ENCODE results near the gene ZCCHC2. TPM values are rescaled to one million over a fixed set of nuclear protein-coding genes. Genes with fewer than 3 reads are reported as not detected.

Gene ZCCHC2
- polyA plus RNA-seq, 1 donor (not counting 4 experiments of a cell fraction or from before 2014, with no cell fraction given) = 12.9 TPM

GRCh38 chr18:62518460-62519375, 4.1 kb upstream of the ZCCHC2 start:
- no peak for DNase-seq (ENCODE audit: low read depth, low spot score)

GRCh38 chr18:62519684-62520083, 3.1 kb upstream of the ZCCHC2 start:
- Histone ChIP-seq H3K9ac (ENCODE audit: control insufficient read depth, extremely low read depth, insufficient read depth, low read length) (no peak overlapping the region), H3K4me2 (ENCODE audit: control insufficient read depth, extremely low read depth, insufficient read depth, low read depth, low read length) (no peak overlapping the region), H2AFZ (ENCODE audit: control insufficient read depth, low read length) (no peak overlapping the region), H3K79me2 (ENCODE audit: control insufficient read depth, insufficient read depth, low read length) (peaks cover 16% of the 10 kb centered on the region), H3K9me1 (ENCODE audit: control insufficient read depth, extremely low read depth, insufficient read depth, low read length) (no peaks in the 10 kb centered on the region), H3K9me3 (ENCODE audit: control insufficient read depth, low read depth, low read length) (no peaks in the 10 kb centered on the region), H3K4me1 (ENCODE audit: control insufficient read depth, extremely low read depth, insufficient read depth, low read length) (peaks cover 5% of the 10 kb centered on the region), H3K4me3 (ENCODE audit: control insufficient read depth in 2 of 3, extremely low read depth in 1 of 3, insufficient read depth in 2 of 3, low read depth in 1 of 3, low read length in 3 of 3) (no peak overlapping the region), H3K36me3 (ENCODE audit: control insufficient read depth in 2 of 2, extremely low read depth in 1 of 2, insufficient read depth in 2 of 2, low read length in 2 of 2) (no peaks in the 10 kb centered on the region), H4K20me1 (ENCODE audit: control insufficient read depth, extremely low read depth, insufficient read depth, low read length) (no peaks in the 10 kb centered on the region), H3K27me3 (ENCODE audit: control insufficient read depth, extremely low read depth, insufficient read depth, low read length) (no peaks in the 10 kb centered on the region), H3K27ac (ENCODE audit: control insufficient read depth, insufficient read depth, low read length) (no peak overlapping the region)
- dilution Hi-C loops (cut with MboI; ENCODE audit: extremely low pct_ligation_motif_present, low sequenced_read_pairs) = no loop called here
- no peak for DNase-seq (ENCODE audit: low read depth, low spot score)
- no peak for TF ChIP-seq CTCF (optimal IDR thresholded peaks at IDR 0.05 in 1 of 3, IDR thresholded peaks at IDR 0.05 in 1 of 3, conservative IDR thresholded peaks at IDR 0.05 in 1 of 3; ENCODE audit: extremely low read depth in 1 of 3, insufficient read depth in 2 of 3, low read length in 3 of 3)
- TF ChIP-seq EZH2 (IDR thresholded peaks at IDR 0.05; ENCODE audit: low read length) = no peak
- no peak for FAIRE-seq

More at GRCh38 chr18:62518460-62519375, 4.1 kb upstream of the ZCCHC2 start:
- no peak overlapping the region for H2AFZ ChIP-seq (ENCODE audit: control insufficient read depth, low read length)
- H3K27ac ChIP-seq (ENCODE audit: control insufficient read depth, insufficient read depth, low read length) = no peak overlapping the region
- no peak overlapping the region for H3K4me3 ChIP-seq (ENCODE audit: control insufficient read depth in 2 of 3, extremely low read depth in 1 of 3, insufficient read depth in 2 of 3, low read depth in 1 of 3, low read length in 3 of 3)
- H3K9ac ChIP-seq (ENCODE audit: control insufficient read depth, extremely low read depth, insufficient read depth, low read length) = no peak overlapping the region
- no peaks in the 10 kb centered on the region for H4K20me1 ChIP-seq (ENCODE audit: control insufficient read depth, extremely low read depth, insufficient read depth, low read length)
- H3K27me3 ChIP-seq (ENCODE audit: control insufficient read depth, extremely low read depth, insufficient read depth, low read length) = no peaks in the 10 kb centered on the region
- FAIRE-seq = no peak
- H3K9me3 ChIP-seq (ENCODE audit: control insufficient read depth, low read depth, low read length) = no peaks in the 10 kb centered on the region
- H3K9me1 ChIP-seq (ENCODE audit: control insufficient read depth, extremely low read depth, insufficient read depth, low read length) = no peaks in the 10 kb centered on the region
- H3K4me2 ChIP-seq (ENCODE audit: control insufficient read depth, extremely low read depth, insufficient read depth, low read depth, low read length) = no peak overlapping the region
- dilution Hi-C loops (cut with MboI; ENCODE audit: extremely low pct_ligation_motif_present, low sequenced_read_pairs) = no loop called here
- no peaks in the 10 kb centered on the region for H3K36me3 ChIP-seq (ENCODE audit: control insufficient read depth in 2 of 2, extremely low read depth in 1 of 2, insufficient read depth in 2 of 2, low read length in 2 of 2)
- peaks cover 6% of the 10 kb centered on the region for H3K79me2 ChIP-seq (ENCODE audit: control insufficient read depth, insufficient read depth, low read length)
- no peak for TF ChIP-seq EZH2 (IDR thresholded peaks at IDR 0.05; ENCODE audit: low read length)
- no peak for TF ChIP-seq CTCF (optimal IDR thresholded peaks at IDR 0.05 in 1 of 3, IDR thresholded peaks at IDR 0.05 in 1 of 3, conservative IDR thresholded peaks at IDR 0.05 in 1 of 3; ENCODE audit: extremely low read depth in 1 of 3, insufficient read depth in 2 of 3, low read length in 3 of 3)
- peaks cover 5% of the 10 kb centered on the region for H3K4me1 ChIP-seq (ENCODE audit: control insufficient read depth, extremely low read depth, insufficient read depth, low read length)
